Measurements from ENCODE around the gene STUM. TPM values are rescaled to one million over a fixed set of nuclear protein-coding genes. Genes with fewer than 3 reads are reported as not detected.

STUM gene
- total RNA-seq, 1 experiment from 2014 or later, result 0.11 TPM

- peaks cover 82% of the 10 kb centered on the region for H3K27me3 Mint-ChIP-seq (ENCODE audit: low read depth)
- Histone ChIP-seq H3K4me2 (ENCODE audit: insufficient read depth, insufficient read length, low read length) (no peak overlapping the region), H3K79me1 (ENCODE audit: insufficient read depth, low read depth, low read length, poor library complexity, severe bottlenecking) (no peaks in the 10 kb centered on the region), H3K4me1 (ENCODE audit: insufficient read depth, low read length) (no peaks in the 10 kb centered on the region), H3K9me3 (ENCODE audit: control insufficient read depth, low read depth, low read length) (no peaks in the 10 kb centered on the region), H4K8ac (replicated peaks; ENCODE audit: insufficient read length, low read depth, low read length) (no peak overlapping the region), H2AK5ac (ENCODE audit: insufficient read length, low read length) (no peak overlapping the region), H4K20me1 (ENCODE audit: control insufficient read depth, insufficient read depth, insufficient read length) (no peaks in the 10 kb centered on the region), H3K27me3 (ENCODE audit: insufficient read depth, low read length) (no peaks in the 10 kb centered on the region; the same call in 1 of the 2 replicates), H2AFZ (ENCODE audit: low read length) (no peak overlapping the region), H4K5ac (ENCODE audit: insufficient read length, low read depth, low read length) (no peak overlapping the region), H4K91ac (ENCODE audit: insufficient read length, low read depth, low read length) (no peak overlapping the region), H2BK12ac (ENCODE audit: insufficient read length, low read depth, low read length) (no peak overlapping the region), H3K27ac (ENCODE audit: insufficient read length, low read depth, low read length) (no peak overlapping the region), H3K18ac (ENCODE audit: insufficient read length, low read depth, low read length) (no peak overlapping the region), H3K79me2 (ENCODE audit: insufficient read depth, low read length) (no peaks in the 10 kb centered on the region), H2BK20ac (ENCODE audit: low read depth, low read length, poor library complexity, severe bottlenecking) (no peak overlapping the region), H3T11ph (ENCODE audit: low read length) (no peak overlapping the region), H2BK5ac (ENCODE audit: insufficient read length, low read length) (no peak overlapping the region), H3K56ac (ENCODE audit: insufficient read length, low read depth, low read length) (no peak overlapping the region), H2BK15ac (ENCODE audit: low read depth, low read length) (no peak overlapping the region), H3K9ac (ENCODE audit: extremely low read depth, insufficient read length, low read length) (no peak overlapping the region), H3K4ac (ENCODE audit: low read depth, low read length) (no peak overlapping the region), H3K23ac (ENCODE audit: insufficient read length, low read depth, low read length) (no peak overlapping the region), H2BK120ac (ENCODE audit: low read depth, low read length, poor library complexity, severe bottlenecking) (no peak overlapping the region), H3K14ac (ENCODE audit: insufficient read depth, low read length) (no peak overlapping the region), H3K23me2 (ENCODE audit: insufficient read length, low read depth, low read length, poor library complexity, severe bottlenecking) (no peaks in the 10 kb centered on the region)
- WGBS (ENCODE audit: extremely low coverage, insufficient read length, low lambda C conversion rate), result no CpG with 5 or more reads among the region's 5 CpGs
- H3K36me3 Mint-ChIP-seq (ENCODE audit: insufficient read depth in 1 of 3, low read depth in 3 of 3), result no peaks in the 10 kb centered on the region
- H3K4me3 Mint-ChIP-seq, result no peak overlapping the region
- DNase-seq, result no peak
- no peaks in the 10 kb centered on the region; a peak in 1 of 5 replicates for H3K9me3 Mint-ChIP-seq
- no peak for TF ChIP-seq CTCF (conservative IDR thresholded peaks at IDR 0.05)
- H3K4me1 Mint-ChIP-seq, result no peaks in the 10 kb centered on the region
- H3K27ac Mint-ChIP-seq, result no peak overlapping the region; a peak in 1 of 7 replicates
Observed at GRCh38 chr1:226506921-226507320, 41.6 kb upstream of the STUM start.

All from H9 (cell line).